ENCODE results near the gene STK16. TPM values are rescaled to one million over a fixed set of nuclear protein-coding genes. Genes with fewer than 3 reads are reported as not detected.

STK16 gene
- total and polyA plus RNA-seq, 4 donors = 5.8 to 44.3 (median 23.7) TPM

GRCh38 chr2:219210886-219211362 is 34.4 kb upstream of the STK16 start:
- Histone ChIP-seq H3K9ac (ENCODE audit: low read depth in 1 of 2, low read length in 2 of 2) (no peak overlapping the region), H3K4me3 (ENCODE audit: low read depth in 1 of 3, low read length in 3 of 3) (no peak overlapping the region), H3K4me1 (ENCODE audit: control insufficient read depth in 4 of 4, insufficient read depth in 4 of 4, low read length in 3 of 4) (peaks cover 3 to 26% (median 22%) of the 10 kb centered on the region in 4 donors), H3K27ac (ENCODE audit: low read depth in 1 of 2, low read length in 2 of 2) (no peak overlapping the region), H3K27me3 (ENCODE audit: control insufficient read depth in 4 of 4, insufficient read depth in 4 of 4, low read length in 3 of 4) (no peaks in the 10 kb centered on the region), H3K36me3 (ENCODE audit: control insufficient read depth in 4 of 4, insufficient read depth in 3 of 4, low read depth in 1 of 4, low read length in 3 of 4) (peaks cover 11 to 37% (median 15%) of the 10 kb centered on the region in 4 donors), H3K9me3 (ENCODE audit: control insufficient read depth in 4 of 4, low read length in 3 of 4) (no peaks in the 10 kb centered on the region)
- DNase-seq (ENCODE audit: low spot score) = peak; percentile 31
- WGBS = 94% methylated on average over 9 of the region's 9 CpGs
- TF ChIP-seq ATF3 (IDR thresholded peaks at IDR 0.05) (no peak), HNF4G (IDR thresholded peaks at IDR 0.05) (no peak), MAX (IDR thresholded peaks at IDR 0.05) (no peak), CTCF (IDR thresholded peaks at IDR 0.05; ENCODE audit: low read depth, low read length, missing input control) (no peak), REST (IDR thresholded peaks at IDR 0.05) (no peak), FOXA1 (IDR thresholded peaks at IDR 0.05) (no peak), YY1 (IDR thresholded peaks at IDR 0.05) (no peak), JUND (IDR thresholded peaks at IDR 0.05) (no peak), GABPA (IDR thresholded peaks at IDR 0.05 in 1 of 2, conservative IDR thresholded peaks at IDR 0.05 in 1 of 2) (no peak), ZBTB33 (IDR thresholded peaks at IDR 0.05) (no peak), RAD21 (IDR thresholded peaks at IDR 0.05) (no peak), SP1 (IDR thresholded peaks at IDR 0.05) (no peak), RXRA (IDR thresholded peaks at IDR 0.05) (no peak), FOXA2 (IDR thresholded peaks at IDR 0.05) (no peak), EGR1 (IDR thresholded peaks at IDR 0.05; ENCODE audit: low read depth in 2 of 2) (no peak)

GRCh38 chr2:219213026-219213415 is 32.3 kb upstream of the STK16 start:
- no peaks in the 10 kb centered on the region for H3K9me3 ChIP-seq (ENCODE audit: control insufficient read depth in 4 of 4, low read length in 3 of 4)
- no peaks in the 10 kb centered on the region for H3K27me3 ChIP-seq (ENCODE audit: control insufficient read depth in 4 of 4, insufficient read depth in 4 of 4, low read length in 3 of 4)
- no peak overlapping the region for H3K9ac ChIP-seq (ENCODE audit: low read depth in 1 of 2, low read length in 2 of 2)
- DNase-seq (ENCODE audit: low spot score) = peak; percentile 32
- TF ChIP-seq SP1 (IDR thresholded peaks at IDR 0.05) (no peak), MAX (IDR thresholded peaks at IDR 0.05) (no peak), FOXA2 (IDR thresholded peaks at IDR 0.05) (no peak), ZBTB33 (IDR thresholded peaks at IDR 0.05) (no peak), ATF3 (IDR thresholded peaks at IDR 0.05) (no peak), GABPA (IDR thresholded peaks at IDR 0.05 in 1 of 2, conservative IDR thresholded peaks at IDR 0.05 in 1 of 2) (no peak), HNF4A (conservative IDR thresholded peaks at IDR 0.05) (no peak), JUND (IDR thresholded peaks at IDR 0.05) (no peak), EGR1 (IDR thresholded peaks at IDR 0.05; ENCODE audit: low read depth in 2 of 2) (no peak), REST (IDR thresholded peaks at IDR 0.05) (no peak), RAD21 (IDR thresholded peaks at IDR 0.05) (no peak)
- 89% methylated on average over 8 of the region's 8 CpGs for WGBS
- H3K36me3 ChIP-seq (ENCODE audit: control insufficient read depth in 4 of 4, insufficient read depth in 3 of 4, low read depth in 1 of 4, low read length in 3 of 4) = peaks cover 11 to 37% (median 15%) of the 10 kb centered on the region in 4 donors
- no peak overlapping the region for H3K4me3 ChIP-seq (ENCODE audit: low read depth in 1 of 3, low read length in 3 of 3)
- H3K27ac ChIP-seq (ENCODE audit: low read depth in 1 of 2, low read length in 2 of 2) = no peak overlapping the region
- H3K4me1 ChIP-seq (ENCODE audit: control insufficient read depth in 4 of 4, insufficient read depth in 4 of 4, low read length in 3 of 4) = peaks cover 3 to 17% (median 16%) of the 10 kb centered on the region in 4 donors

Measured in liver (tissue), 9 donors.